Testis (tissue), 2 donors: ENCODE results near the gene FAM161B.

ENCODE experiments used
- CTCF ChIP-seq, 3 experiments: fragments of 450-650 bp in 2 of 3; fragments of 200-600 bp in 1 of 3; sonication (generic) in 1 of 3; IDR thresholded peaks; one replicate each; pipeline ENCODE4 v1.5.1; 2016 to 2019; ENCODE audit warnings: antibody characterized with exemption in 3 of 3, mild to moderate bottlenecking in 2 of 3, moderate library complexity in 1 of 3
- POLR2A ChIP-seq: fragments of 450-650 bp; IDR thresholded peaks from one replicate; pipeline ENCODE4 v1.6.1; 2017; ENCODE audit warnings: antibody characterized with exemption, mild to moderate bottlenecking, moderate library complexity

DNA sequence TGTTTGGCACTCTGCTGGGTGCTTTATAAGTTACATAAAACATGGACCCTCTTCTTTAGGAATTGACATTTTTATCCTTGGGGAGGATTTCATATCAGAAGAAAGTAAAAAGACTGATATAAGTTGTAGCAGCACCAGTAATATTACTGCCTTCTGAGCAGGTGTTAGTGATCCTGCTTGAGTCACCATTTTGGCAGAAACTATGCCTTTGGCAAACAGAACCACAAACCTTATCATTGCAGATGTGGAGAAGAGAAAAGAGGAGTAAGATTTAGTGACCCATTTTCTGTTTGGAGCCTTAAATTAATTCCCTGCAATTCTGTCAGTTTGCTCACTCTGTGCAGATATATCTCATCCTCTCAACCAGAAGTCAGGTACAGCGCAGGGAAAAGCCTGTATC lies 40.2 kb downstream of the FAM161B start:
- TF ChIP-seq CTCF (IDR thresholded peaks at IDR 0.05) (no peak), POLR2A (no peak)
